Endothelial cell of umbilical vein (primary cell): ENCODE results near the gene DENND1A. TPM values are rescaled to one million over a fixed set of nuclear protein-coding genes. Genes with fewer than 3 reads are reported as not detected.

ENCODE experiments used
- BruUV-seq: library from RNA; stranded (reverse); fragments of 400-500 nt; replicated peaks from 2 replicates; lab custom pipeline; 2021; lab: Mats Ljungman, UMichigan
- CTCF ChIA-PET: fragments of 300-600, 350-600 bp; sonication (Branson Sonifier 250); formaldehyde crosslinking; loops from one replicate; lab custom pipeline; 2021; ENCODE audit warnings: antibody characterized with exemption, inconsistent platforms; lab: Charles Lee
- POLR2A ChIA-PET: fragments of 300-600, 350-600 bp; sonication (Branson Sonifier 250); formaldehyde crosslinking; loops from one replicate; lab custom pipeline; 2021; ENCODE audit warnings: antibody characterized with exemption, inconsistent platforms; lab: Charles Lee
- DNase-seq: peaks from one replicate; pipeline ENCODE4 v3.0.0-alpha.2; 2011; ENCODE audit warnings: low read depth, low spot score
- FAIRE-seq: peaks from 2 replicates; lab custom pipeline; 2011; peaks lifted over from hg19 to GRCh38; lab: Jason Lieb, UNC
- H2AFZ ChIP-seq: 2 replicates; pipeline ENCODE4 v1.6.0; 2012; ENCODE audit warnings: low read depth, low read length, control low read depth, inconsistent platforms
- H3K27ac ChIP-seq: 2 replicates; pipeline ENCODE4 v1.5.1; 2011; ENCODE audit warnings: low read depth, mild to moderate bottlenecking, control low read depth, low read length, moderate library complexity; ENCODE audit not compliant: insufficient read depth
- H3K27me3 ChIP-seq, 2 experiments: 2 replicates each; pipeline versions ENCODE4 v1.6.0 to v1.6.1; 2011; ENCODE audit warnings: low read length in 2 of 2, mixed read lengths in 1 of 2; ENCODE audit not compliant: control insufficient read depth in 2 of 2, insufficient read depth in 2 of 2
- H3K36me3 ChIP-seq, 2 experiments: 2 replicates in 1 of 2; 3 replicates in 1 of 2; pipeline ENCODE4 v1.5.1; 2011; ENCODE audit warnings: low read length in 2 of 2, mild to moderate bottlenecking in 1 of 2, moderate library complexity in 1 of 2; ENCODE audit not compliant: control insufficient read depth in 2 of 2, insufficient read depth in 2 of 2; ENCODE audit errors: extremely low read depth in 1 of 2
- H3K4me1 ChIP-seq: 3 replicates; pipeline ENCODE4 v1.5.1; 2011; ENCODE audit warnings: mild to moderate bottlenecking, low read length; ENCODE audit not compliant: control insufficient read depth, insufficient read depth; ENCODE audit errors: extremely low read depth
- H3K4me2 ChIP-seq: 2 replicates; pipeline ENCODE4 v1.6.1; 2011; ENCODE audit warnings: low read length, control low read depth, mixed read lengths; ENCODE audit not compliant: insufficient read depth
- H3K4me3 ChIP-seq, 3 experiments: fragments of 200-600 bp in 1 of 3; sonication (generic), shearing (Covaris generic) in 1 of 3; replicated peaks in 1 of 3; 2 replicates each; pipeline ENCODE4 v1.5.1; 2011 to 2016; ENCODE audit warnings: control low read depth in 3 of 3, low read length in 3 of 3, mild to moderate bottlenecking in 2 of 3, inconsistent platforms in 1 of 3, low read depth in 1 of 3, moderate library complexity in 1 of 3; ENCODE audit not compliant: insufficient read depth in 1 of 3
- H3K79me2 ChIP-seq: 2 replicates; pipeline ENCODE4 v1.6.0; 2012; ENCODE audit warnings: low read length, inconsistent platforms; ENCODE audit not compliant: control insufficient read depth, insufficient read depth
- H3K9ac ChIP-seq: replicated peaks from 2 replicates; pipeline ENCODE3; 2011; ENCODE audit warnings: low read length, control low read depth; ENCODE audit not compliant: insufficient read depth; ENCODE audit errors: extremely low read depth
- H3K9me1 ChIP-seq: replicated peaks from 3 replicates; pipeline ENCODE4 v1.6.0; 2011; ENCODE audit warnings: mild to moderate bottlenecking, low read length; ENCODE audit not compliant: control insufficient read depth, insufficient read depth; ENCODE audit errors: extremely low read depth
- H3K9me3 ChIP-seq: replicated peaks from 2 replicates; pipeline ENCODE4 v1.5.1; 2012; ENCODE audit warnings: low read length, inconsistent platforms; ENCODE audit not compliant: control insufficient read depth, insufficient read depth
- H4K20me1 ChIP-seq: replicated peaks from 2 replicates; pipeline ENCODE3; 2011; ENCODE audit warnings: mild to moderate bottlenecking, low read length; ENCODE audit not compliant: control insufficient read depth, insufficient read depth; ENCODE audit errors: extremely low read depth
- CTCF ChIP-seq, 2 donors: IDR thresholded peaks; 1 replicate in 1 of 2; 2 replicates in 1 of 2; pipeline ENCODE4 v1.5.1; 2011; ENCODE audit warnings: low read length in 2 of 2, mild to moderate bottlenecking in 2 of 2, moderate library complexity in 2 of 2, control low read depth in 1 of 2, inconsistent platforms in 1 of 2, low read depth in 1 of 2; ENCODE audit not compliant: insufficient read depth in 1 of 2; ENCODE audit errors: extremely low read depth in 1 of 2
- EZH2 ChIP-seq: IDR thresholded peaks from 2 replicates; pipeline ENCODE4 v1.6.1; 2012; ENCODE audit warnings: borderline replicate concordance, low read depth, mild to moderate bottlenecking, moderate library complexity, low read length, inconsistent platforms; ENCODE audit not compliant: severe bottlenecking
- FOS ChIP-seq: IDR thresholded peaks from 2 replicates; pipeline ENCODE4 v1.6.1; 2011; ENCODE audit warnings: mild to moderate bottlenecking, low read length, moderate library complexity, borderline replicate concordance; ENCODE audit not compliant: insufficient read depth
- GATA2 ChIP-seq: IDR thresholded peaks from 2 replicates; pipeline ENCODE4 v1.7.0; 2011; ENCODE audit warnings: low read depth, mild to moderate bottlenecking, moderate library complexity, mixed read lengths, low read length; ENCODE audit not compliant: insufficient read length, insufficient read depth
- JUN ChIP-seq: IDR thresholded peaks from 2 replicates; pipeline ENCODE4 v1.6.1; 2011; ENCODE audit warnings: borderline replicate concordance, low read depth; ENCODE audit not compliant: insufficient read length, insufficient read depth
- MAX ChIP-seq: IDR thresholded peaks from 2 replicates; pipeline ENCODE4 v1.6.1; 2011; ENCODE audit not compliant: insufficient read depth, insufficient read length
- MYC ChIP-seq: IDR thresholded peaks from one replicate; pipeline ENCODE4 v1.6.1; 2011; ENCODE audit warnings: mild to moderate bottlenecking, low read depth, low read length
- POLR2A ChIP-seq: IDR thresholded peaks from 2 replicates; pipeline ENCODE4 v1.6.1; 2012; ENCODE audit warnings: low read depth, mild to moderate bottlenecking, control low read depth, low read length
- POLR2AphosphoS5 ChIP-seq: IDR thresholded peaks from 2 replicates; pipeline ENCODE4 v1.6.1; 2012; ENCODE audit warnings: low read depth, mild to moderate bottlenecking, control low read depth, low read length, moderate library complexity; ENCODE audit not compliant: insufficient read depth
- dilution Hi-C: fragments of 300-500 bp; cut with MboI; formaldehyde crosslinking; loops from one replicate; pipeline ENCODE4 v1.15.0; 2019; ENCODE audit warnings: low sequenced_read_pairs; ENCODE audit not compliant: extremely low pct_ligation_motif_present
- intact Hi-C: fragments of 100-400 bp; cut with micrococcal nuclease; formaldehyde crosslinking; loops from one replicate; pipeline ENCODE4 v1.10.0; 2022
- polyA plus RNA-seq, 4 experiments: library from polyadenylated mRNA; depleted of rRNA in 3 of 4; stranded (reverse) in 3 of 4; unstranded in 1 of 4; fragments of >200 nt; gene quantifications; 2 replicates each; pipeline versions ENCODE4 v1.2.1 to v1.2.3, GENCODE V29; 2011 to 2012; ENCODE audit warnings: missing spikeins in 1 of 4
- total RNA-seq: library from RNA; stranded (reverse); gene quantifications from 2 replicates; pipeline ENCODE4 v1.2.3, GENCODE V29; 2021

Gene DENND1A
- total and polyA plus RNA-seq, 2 donors (not counting 3 experiments of a cell fraction or from before 2014, with no cell fraction given) = 18.5 to 24.5 TPM

GRCh38 chr9:123550797-123551196 lies 379.1 kb downstream of the DENND1A start:
- Histone ChIP-seq H3K9ac (no peak overlapping the region), H3K4me1 (peaks cover 6% of the 10 kb centered on the region), H3K27me3 (no peaks in the 10 kb centered on the region), H4K20me1 (no peaks in the 10 kb centered on the region), H3K4me2 (no peak overlapping the region), H3K27ac (no peak overlapping the region), H3K79me2 (no peaks in the 10 kb centered on the region), H2AFZ (no peak overlapping the region), H3K9me1 (no peaks in the 10 kb centered on the region), H3K4me3 (no peak overlapping the region), H3K9me3 (no peaks in the 10 kb centered on the region), H3K36me3 (no peaks in the 10 kb centered on the region)
- no TSS peak for BruUV-seq
- POLR2A ChIA-PET = no interaction called here
- intact Hi-C loops = no loop called here
- DNase-seq = no peak
- CTCF ChIA-PET = no interaction called here
- TF ChIP-seq FOS = no peak
- TF ChIP-seq CTCF (IDR thresholded peaks at IDR 0.05; ENCODE audit: extremely low read depth in 1 of 2, insufficient read depth in 1 of 2, low read depth in 1 of 2, low read length in 2 of 2) = no peak
- TF ChIP-seq JUN = no peak
- no peak for TF ChIP-seq GATA2
- TF ChIP-seq MYC = no peak
- TF ChIP-seq MAX = no peak
- no peak for TF ChIP-seq POLR2A
- no peak for TF ChIP-seq EZH2
- TF ChIP-seq POLR2AphosphoS5 = no peak
- dilution Hi-C loops = no loop called here
- no peak for FAIRE-seq
